ENCODE results near the gene FANCL. TPM values are rescaled to one million over a fixed set of nuclear protein-coding genes. Genes with fewer than 3 reads are reported as not detected.

FANCL gene
- total and polyA plus RNA-seq, 4 donors, result 6.2 to 60.0 (median 22.3) TPM

GRCh38 chr2:58138396-58139030, 102.6 kb downstream of the FANCL start:
- Histone ChIP-seq H3K9me3 (ENCODE audit: control insufficient read depth in 4 of 4, insufficient read depth in 3 of 4, low read length in 3 of 4) (no peaks in the 10 kb centered on the region), H3K4me1 (ENCODE audit: control insufficient read depth in 5 of 5, insufficient read depth in 5 of 5, low read length in 5 of 5) (peaks cover 0 to 11% (median 3%) of the 10 kb centered on the region in 5 donors), H3K27ac (ENCODE audit: low read depth in 1 of 2, low read length in 1 of 2) (no peak overlapping the region), H3K4me3 (no peak overlapping the region), H3K36me3 (ENCODE audit: control insufficient read depth in 4 of 4, insufficient read depth in 4 of 4, low read length in 4 of 4) (peaks cover 0 to 4% (median 0%) of the 10 kb centered on the region in 4 donors), H3K9ac (ENCODE audit: insufficient read depth in 1 of 2, low read length in 2 of 2) (no peak overlapping the region), H3K27me3 (ENCODE audit: control insufficient read depth in 3 of 3, insufficient read depth in 3 of 3, low read length in 2 of 3) (no peaks in the 10 kb centered on the region)
- DNase-seq, result no peak
- ATAC-seq (ENCODE audit: insufficient read depth, low FRiP score), result no peak
- TF ChIP-seq CTCF (IDR thresholded peaks at IDR 0.05; ENCODE audit: control extremely low read depth, extremely low read depth), result no peak
- 84 to 87% methylated on average over 3 of the region's 3 CpGs for WGBS, 2 donors

- Histone ChIP-seq H3K27me3 (ENCODE audit: control insufficient read depth in 3 of 3, insufficient read depth in 3 of 3, low read length in 2 of 3) (no peaks in the 10 kb centered on the region), H3K27ac (ENCODE audit: low read depth in 1 of 2, low read length in 1 of 2) (no peak overlapping the region), H3K4me3 (no peak overlapping the region), H3K4me1 (ENCODE audit: control insufficient read depth in 5 of 5, insufficient read depth in 5 of 5, low read length in 5 of 5) (peaks cover 0 to 11% (median 3%) of the 10 kb centered on the region in 5 donors), H3K36me3 (ENCODE audit: control insufficient read depth in 4 of 4, insufficient read depth in 4 of 4, low read length in 4 of 4) (peaks cover 0 to 4% (median 0%) of the 10 kb centered on the region in 4 donors), H3K9ac (ENCODE audit: insufficient read depth in 1 of 2, low read length in 2 of 2) (no peak overlapping the region), H3K9me3 (ENCODE audit: control insufficient read depth in 4 of 4, insufficient read depth in 3 of 4, low read length in 3 of 4) (no peaks in the 10 kb centered on the region)
- ATAC-seq (ENCODE audit: insufficient read depth, low FRiP score), result no peak
- 80 to 95% methylated on average over 1 of the region's 1 CpG for WGBS, 2 donors
- no peak for TF ChIP-seq CTCF (IDR thresholded peaks at IDR 0.05; ENCODE audit: control extremely low read depth, extremely low read depth)
- peak in 2 of 3 donors; percentile 34 to 59 for DNase-seq
These were observed 103.3 kb downstream of the FANCL start for GRCh38 chr2:58137856-58138255.

- peak in 2 of 3 donors; percentile 21 to 40 for DNase-seq
- Histone ChIP-seq H3K27me3 (ENCODE audit: control insufficient read depth in 3 of 3, insufficient read depth in 3 of 3, low read length in 2 of 3) (no peaks in the 10 kb centered on the region), H3K27ac (ENCODE audit: low read depth in 1 of 2, low read length in 1 of 2) (no peak overlapping the region), H3K4me1 (ENCODE audit: control insufficient read depth in 5 of 5, insufficient read depth in 5 of 5, low read length in 5 of 5) (peaks cover 0 to 11% (median 3%) of the 10 kb centered on the region in 5 donors), H3K36me3 (ENCODE audit: control insufficient read depth in 4 of 4, insufficient read depth in 4 of 4, low read length in 4 of 4) (peaks cover 0 to 4% (median 0%) of the 10 kb centered on the region in 4 donors), H3K4me3 (no peak overlapping the region), H3K9me3 (ENCODE audit: control insufficient read depth in 4 of 4, insufficient read depth in 3 of 4, low read length in 3 of 4) (no peaks in the 10 kb centered on the region), H3K9ac (ENCODE audit: insufficient read depth in 1 of 2, low read length in 2 of 2) (no peak overlapping the region)
- no peak for TF ChIP-seq CTCF (IDR thresholded peaks at IDR 0.05; ENCODE audit: control extremely low read depth, extremely low read depth)
- ATAC-seq (ENCODE audit: insufficient read depth, low FRiP score), result no peak
These were observed 103.9 kb downstream of the FANCL start for GRCh38 chr2:58137221-58137620.
